Transverse colon (tissue), 3 donors: Measurements from ENCODE around the gene MYO18B.

ENCODE experiments used
- POLR2A ChIP-seq: fragments of 450-650 bp; IDR thresholded peaks from one replicate; pipeline ENCODE4 v1.6.1; 2016; ENCODE audit warnings: antibody characterized with exemption, mild to moderate bottlenecking, moderate library complexity
- TF ChIP-seq, protein P1 (sequence below), 5 experiments: fragments of 200-600 bp in 3 of 5; fragments of 450-650 bp in 2 of 5; sonication (generic) in 3 of 5; IDR thresholded peaks; 1 replicate in 2 of 5; 2 replicates in 3 of 5; pipeline ENCODE4 v1.5.1; 2016 to 2017; ENCODE audit warnings: antibody characterized with exemption in 5 of 5, inconsistent platforms in 3 of 5, mild to moderate bottlenecking in 2 of 5, moderate library complexity in 1 of 5

DNA sequence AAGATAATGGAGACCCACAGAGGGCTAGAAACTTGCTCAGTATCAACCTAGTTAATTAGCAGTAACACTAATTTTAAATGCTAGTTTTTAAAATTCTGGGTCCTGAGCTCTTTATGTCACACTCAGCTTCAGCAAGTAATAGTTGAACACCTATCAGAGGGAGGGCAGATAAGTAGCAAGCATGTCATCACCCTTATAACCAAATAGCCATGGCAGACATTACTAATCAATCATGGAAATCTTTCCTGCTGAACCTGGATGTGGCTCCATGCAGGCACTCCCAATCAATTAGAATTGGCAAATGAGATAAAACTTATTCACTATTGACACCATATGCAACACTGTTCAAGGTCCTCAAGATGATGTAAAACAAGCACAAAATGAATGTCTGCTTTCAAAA, 315.7 kb downstream of the MYO18B start:
- TF ChIP-seq, protein P1, sequence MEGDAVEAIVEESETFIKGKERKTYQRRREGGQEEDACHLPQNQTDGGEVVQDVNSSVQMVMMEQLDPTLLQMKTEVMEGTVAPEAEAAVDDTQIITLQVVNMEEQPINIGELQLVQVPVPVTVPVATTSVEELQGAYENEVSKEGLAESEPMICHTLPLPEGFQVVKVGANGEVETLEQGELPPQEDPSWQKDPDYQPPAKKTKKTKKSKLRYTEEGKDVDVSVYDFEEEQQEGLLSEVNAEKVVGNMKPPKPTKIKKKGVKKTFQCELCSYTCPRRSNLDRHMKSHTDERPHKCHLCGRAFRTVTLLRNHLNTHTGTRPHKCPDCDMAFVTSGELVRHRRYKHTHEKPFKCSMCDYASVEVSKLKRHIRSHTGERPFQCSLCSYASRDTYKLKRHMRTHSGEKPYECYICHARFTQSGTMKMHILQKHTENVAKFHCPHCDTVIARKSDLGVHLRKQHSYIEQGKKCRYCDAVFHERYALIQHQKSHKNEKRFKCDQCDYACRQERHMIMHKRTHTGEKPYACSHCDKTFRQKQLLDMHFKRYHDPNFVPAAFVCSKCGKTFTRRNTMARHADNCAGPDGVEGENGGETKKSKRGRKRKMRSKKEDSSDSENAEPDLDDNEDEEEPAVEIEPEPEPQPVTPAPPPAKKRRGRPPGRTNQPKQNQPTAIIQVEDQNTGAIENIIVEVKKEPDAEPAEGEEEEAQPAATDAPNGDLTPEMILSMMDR (IDR thresholded peaks at IDR 0.05): no peak
- no peak for TF ChIP-seq POLR2A
